K562 (cell line): ENCODE results near the gene XPO1. TPM values are rescaled to one million over a fixed set of nuclear protein-coding genes. Genes with fewer than 3 reads are reported as not detected.

Experiments used
- BRCA1 ChIP-seq, 2 experiments: fragments of 450-650 bp in 1 of 2; sonication (generic) in 1 of 2; formaldehyde crosslinking in 1 of 2; IDR thresholded peaks; 2 replicates each; pipeline versions ENCODE4 v1.5.0 to v1.6.1; 2017 to 2020; ENCODE audit warnings: mild to moderate bottlenecking in 1 of 2, missing genetic modification reagents in 1 of 2
- CTBP1 ChIP-seq: fragments of 450-650 bp; IDR thresholded peaks from 2 replicates; pipeline ENCODE4 v1.6.1; 2016; ENCODE audit warnings: borderline replicate concordance
- ELF2 ChIP-seq: fragments of 250-450 bp; sonication (Bioruptor Pico); IDR thresholded peaks from 2 replicates; pipeline ENCODE4 v1.5.0; 2021; ENCODE audit warnings: mild to moderate bottlenecking
- ETV5 ChIP-seq: sonication (generic); formaldehyde crosslinking; IDR thresholded peaks from 2 replicates; pipeline ENCODE4 v1.4.0; 2020; ENCODE audit warnings: low read depth, mild to moderate bottlenecking, missing genetic modification reagents
- HLTF ChIP-seq: fragments of 450-650 bp; IDR thresholded peaks from 2 replicates; pipeline ENCODE4 v1.6.1; 2016
- NCOA2 ChIP-seq, 2 experiments: fragments of 450-650 bp; IDR thresholded peaks; 2 replicates each; pipeline ENCODE4 v1.6.1; 2018; ENCODE audit warnings: mild to moderate bottlenecking in 2 of 2, moderate library complexity in 1 of 2; ENCODE audit not compliant: partially characterized antibody in 2 of 2
- PHF8 ChIP-seq: fragments of 200-600 bp; sonication (generic); IDR thresholded peaks from 2 replicates; pipeline ENCODE4 v1.6.1; 2012; ENCODE audit warnings: mixed run types, mild to moderate bottlenecking, inconsistent platforms, low read length, moderate library complexity, borderline replicate concordance
- PML ChIP-seq: IDR thresholded peaks from 2 replicates; pipeline ENCODE4 v1.6.1; 2012; ENCODE audit warnings: low read length, inconsistent platforms
- RBM22 ChIP-seq: fragments of 200-400 bp; formaldehyde crosslinking; IDR thresholded peaks from 2 replicates; pipeline ENCODE4 v1.6.1; 2018; ENCODE audit warnings: low read length, low read depth; ENCODE audit not compliant: poor library complexity, severe bottlenecking
- RCOR1 ChIP-seq, 2 experiments: IDR thresholded peaks; 2 replicates each; pipeline ENCODE4 v1.6.1; 2012; ENCODE audit warnings: low read depth in 2 of 2, low read length in 2 of 2, borderline replicate concordance in 1 of 2, improper control_type of control experiment in 1 of 2
- STAG1 ChIP-seq: sonication (generic); formaldehyde crosslinking; IDR thresholded peaks from 2 replicates; pipeline ENCODE4 v1.5.0; 2020; ENCODE audit warnings: missing genetic modification reagents, borderline replicate concordance
- TCF7 ChIP-seq: sonication (generic); IDR thresholded peaks from 2 replicates; pipeline ENCODE4 v1.6.1; 2016; ENCODE audit warnings: antibody characterized with exemption, borderline replicate concordance
- ZC3H8 ChIP-seq: fragments of 450-650 bp; IDR thresholded peaks from 2 replicates; pipeline ENCODE4 v1.6.1; 2017
- ZKSCAN1 ChIP-seq: fragments of 150-350 bp; IDR thresholded peaks from 2 replicates; pipeline ENCODE4 v1.6.1; 2016; ENCODE audit warnings: low read depth, low read length
- ZNF121 ChIP-seq: sonication (generic); formaldehyde crosslinking; conservative IDR thresholded peaks from 2 replicates; pipeline ENCODE4 v1.8.0; 2022; ENCODE audit warnings: missing genetic modification reagents
- ZNF134 ChIP-seq: fragments of 250-450 bp; sonication (Bioruptor Pico); conservative IDR thresholded peaks from 2 replicates; pipeline ENCODE4 v1.4.0; 2020
- ZNF253 ChIP-seq: fragments of 250-450 bp; sonication (Bioruptor Pico); conservative IDR thresholded peaks from 2 replicates; pipeline ENCODE4 v1.6.1; 2021; ENCODE audit warnings: mild to moderate bottlenecking
- ZNF354B ChIP-seq: fragments of 250-450 bp; sonication (Bioruptor Pico); IDR thresholded peaks from 2 replicates; pipeline ENCODE4 v1.4.0; 2020
- ZNF586 ChIP-seq: fragments of 450-650 bp; formaldehyde crosslinking; conservative IDR thresholded peaks from 2 replicates; pipeline ENCODE4 v1.4.0; 2020; ENCODE audit warnings: mild to moderate bottlenecking, moderate library complexity
- polyA plus RNA-seq, 8 experiments: library from polyadenylated mRNA; depleted of rRNA in 4 of 8; stranded (reverse) in 5 of 8; unstranded in 3 of 8; fragments of >200 nt; fragmentation: Nextera tagmentation in 2 of 8; fragmentation: Illumina TruSeq in 1 of 8; extraction: Ambion mirVana in 2 of 8; extraction: Trizol in 1 of 8; gene quantifications; 2 replicates each; pipeline versions ENCODE4 v1.2.1 to v1.2.3, GENCODE V29; 2011 to 2014; ENCODE audit warnings: inconsistent platforms in 1 of 8, missing spikeins in 1 of 8
- total RNA-seq, 7 experiments: library from RNA; depleted of rRNA in 6 of 7; stranded (reverse); fragments of >200 nt in 6 of 7; fragmentation: Illumina TruSeq in 2 of 7; extraction: Trizol in 2 of 7; gene quantifications; 2 replicates each; pipeline versions ENCODE4 v1.2.1 to v1.2.3, GENCODE V29; 2011 to 2021; ENCODE audit warnings: low replicate concordance in 1 of 7
- TF ChIP-seq, protein P1 (sequence below): fragments of 250-450 bp; sonication (Bioruptor Pico); IDR thresholded peaks from 2 replicates; pipeline ENCODE4 v1.4.0; 2020; ENCODE audit warnings: mild to moderate bottlenecking, moderate library complexity, borderline replicate concordance
- TF ChIP-seq, protein P2 (sequence below): sonication (generic); formaldehyde crosslinking; IDR thresholded peaks from 2 replicates; pipeline ENCODE4 v1.9.0; 2022; ENCODE audit warnings: mild to moderate bottlenecking, missing genetic modification reagents
- TF ChIP-seq, protein P3 (sequence below), 2 experiments: fragments of 450-650 bp; IDR thresholded peaks; 2 replicates each; pipeline ENCODE4 v1.6.1; 2016
- TF ChIP-seq, protein P4 (sequence below): fragments of 250-450 bp; sonication (Bioruptor Pico); IDR thresholded peaks from 2 replicates; pipeline ENCODE4 v1.5.0; 2021; ENCODE audit warnings: mild to moderate bottlenecking, moderate library complexity

Gene XPO1
- total and polyA plus RNA-seq, 9 of the 15 experiments (the other 6 are each of a cell fraction or from before 2014, with no cell fraction given) = 86.2 to 307 (median 216) TPM

DNA sequence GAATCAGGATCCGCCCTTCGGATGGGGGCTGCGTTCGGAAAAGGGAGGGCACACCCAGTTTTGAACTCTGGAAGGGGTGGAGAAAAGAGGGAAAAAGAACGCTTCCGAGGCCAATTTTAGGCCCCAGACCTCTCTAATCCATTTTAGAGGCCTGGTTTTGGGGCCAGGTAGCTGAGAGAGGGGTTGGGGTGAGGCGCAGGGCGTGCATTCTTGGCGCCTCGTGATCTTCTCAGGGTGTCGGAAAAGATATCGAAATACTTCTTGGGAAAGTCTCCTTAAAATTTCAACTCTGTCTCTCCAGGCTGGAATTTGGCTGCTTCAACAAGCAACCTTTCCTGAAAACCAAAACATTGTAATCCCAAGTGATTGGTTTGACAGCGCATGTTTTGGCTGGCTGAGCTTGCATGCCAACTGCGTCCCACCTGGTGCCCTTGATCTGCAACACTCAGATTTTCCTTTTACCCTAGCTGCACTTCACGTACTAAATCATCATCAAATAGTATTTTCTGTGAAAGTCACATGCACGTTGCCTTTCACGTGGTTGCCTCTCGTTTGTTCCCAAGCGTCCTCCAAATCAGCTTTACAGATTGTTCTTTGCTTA, 864 bp upstream of the XPO1 start (continued):
- TF ChIP-seq ELF2 (CRISPR knock-in tag) (no peak), ZNF354B (no peak), ZNF134 (no peak), STAG1 (CRISPR knock-in tag) (no peak), CTBP1 (no peak), PML (no peak), PHF8 (peak; percentile 52), ZKSCAN1 (no peak), RBM22 (no peak), RCOR1 (IDR thresholded peaks at IDR 0.05; ENCODE audit: borderline replicate concordance in 1 of 2, low read depth in 2 of 2, low read length in 2 of 2) (no peak), TCF7 (no peak), HLTF (no peak), BRCA1 (IDR thresholded peaks at IDR 0.05) (no peak), BRCA1 (CRISPR knock-in tag; IDR thresholded peaks at IDR 0.05) (no peak), ZC3H8 (no peak), ZNF586 (no peak), NCOA2 (IDR thresholded peaks at IDR 0.05; ENCODE audit: partially characterized antibody in 2 of 2) (no peak), ZNF253 (CRISPR knock-in tag) (no peak), ZNF121 (CRISPR knock-in tag) (no peak), ETV5 (no peak; the same call in 1 of the 2 replicates)
- TF ChIP-seq, protein P1, sequence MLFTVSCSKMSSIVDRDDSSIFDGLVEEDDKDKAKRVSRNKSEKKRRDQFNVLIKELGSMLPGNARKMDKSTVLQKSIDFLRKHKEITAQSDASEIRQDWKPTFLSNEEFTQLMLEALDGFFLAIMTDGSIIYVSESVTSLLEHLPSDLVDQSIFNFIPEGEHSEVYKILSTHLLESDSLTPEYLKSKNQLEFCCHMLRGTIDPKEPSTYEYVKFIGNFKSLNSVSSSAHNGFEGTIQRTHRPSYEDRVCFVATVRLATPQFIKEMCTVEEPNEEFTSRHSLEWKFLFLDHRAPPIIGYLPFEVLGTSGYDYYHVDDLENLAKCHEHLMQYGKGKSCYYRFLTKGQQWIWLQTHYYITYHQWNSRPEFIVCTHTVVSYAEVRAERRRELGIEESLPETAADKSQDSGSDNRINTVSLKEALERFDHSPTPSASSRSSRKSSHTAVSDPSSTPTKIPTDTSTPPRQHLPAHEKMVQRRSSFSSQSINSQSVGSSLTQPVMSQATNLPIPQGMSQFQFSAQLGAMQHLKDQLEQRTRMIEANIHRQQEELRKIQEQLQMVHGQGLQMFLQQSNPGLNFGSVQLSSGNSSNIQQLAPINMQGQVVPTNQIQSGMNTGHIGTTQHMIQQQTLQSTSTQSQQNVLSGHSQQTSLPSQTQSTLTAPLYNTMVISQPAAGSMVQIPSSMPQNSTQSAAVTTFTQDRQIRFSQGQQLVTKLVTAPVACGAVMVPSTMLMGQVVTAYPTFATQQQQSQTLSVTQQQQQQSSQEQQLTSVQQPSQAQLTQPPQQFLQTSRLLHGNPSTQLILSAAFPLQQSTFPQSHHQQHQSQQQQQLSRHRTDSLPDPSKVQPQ = no peak
- TF ChIP-seq, protein P2, sequence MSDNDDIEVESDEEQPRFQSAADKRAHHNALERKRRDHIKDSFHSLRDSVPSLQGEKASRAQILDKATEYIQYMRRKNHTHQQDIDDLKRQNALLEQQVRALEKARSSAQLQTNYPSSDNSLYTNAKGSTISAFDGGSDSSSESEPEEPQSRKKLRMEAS (CRISPR knock-in tag) = peak; percentile 34; the same call in 1 of the 2 replicates
- TF ChIP-seq, protein P3, sequence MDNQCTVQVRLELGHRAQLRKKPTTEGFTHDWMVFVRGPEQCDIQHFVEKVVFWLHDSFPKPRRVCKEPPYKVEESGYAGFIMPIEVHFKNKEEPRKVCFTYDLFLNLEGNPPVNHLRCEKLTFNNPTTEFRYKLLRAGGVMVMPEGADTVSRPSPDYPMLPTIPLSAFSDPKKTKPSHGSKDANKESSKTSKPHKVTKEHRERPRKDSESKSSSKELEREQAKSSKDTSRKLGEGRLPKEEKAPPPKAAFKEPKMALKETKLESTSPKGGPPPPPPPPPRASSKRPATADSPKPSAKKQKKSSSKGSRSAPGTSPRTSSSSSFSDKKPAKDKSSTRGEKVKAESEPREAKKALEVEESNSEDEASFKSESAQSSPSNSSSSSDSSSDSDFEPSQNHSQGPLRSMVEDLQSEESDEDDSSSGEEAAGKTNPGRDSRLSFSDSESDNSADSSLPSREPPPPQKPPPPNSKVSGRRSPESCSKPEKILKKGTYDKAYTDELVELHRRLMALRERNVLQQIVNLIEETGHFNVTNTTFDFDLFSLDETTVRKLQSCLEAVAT (IDR thresholded peaks at IDR 0.05) = no peak; a peak in 1 of 4 replicates
- TF ChIP-seq, protein P4, sequence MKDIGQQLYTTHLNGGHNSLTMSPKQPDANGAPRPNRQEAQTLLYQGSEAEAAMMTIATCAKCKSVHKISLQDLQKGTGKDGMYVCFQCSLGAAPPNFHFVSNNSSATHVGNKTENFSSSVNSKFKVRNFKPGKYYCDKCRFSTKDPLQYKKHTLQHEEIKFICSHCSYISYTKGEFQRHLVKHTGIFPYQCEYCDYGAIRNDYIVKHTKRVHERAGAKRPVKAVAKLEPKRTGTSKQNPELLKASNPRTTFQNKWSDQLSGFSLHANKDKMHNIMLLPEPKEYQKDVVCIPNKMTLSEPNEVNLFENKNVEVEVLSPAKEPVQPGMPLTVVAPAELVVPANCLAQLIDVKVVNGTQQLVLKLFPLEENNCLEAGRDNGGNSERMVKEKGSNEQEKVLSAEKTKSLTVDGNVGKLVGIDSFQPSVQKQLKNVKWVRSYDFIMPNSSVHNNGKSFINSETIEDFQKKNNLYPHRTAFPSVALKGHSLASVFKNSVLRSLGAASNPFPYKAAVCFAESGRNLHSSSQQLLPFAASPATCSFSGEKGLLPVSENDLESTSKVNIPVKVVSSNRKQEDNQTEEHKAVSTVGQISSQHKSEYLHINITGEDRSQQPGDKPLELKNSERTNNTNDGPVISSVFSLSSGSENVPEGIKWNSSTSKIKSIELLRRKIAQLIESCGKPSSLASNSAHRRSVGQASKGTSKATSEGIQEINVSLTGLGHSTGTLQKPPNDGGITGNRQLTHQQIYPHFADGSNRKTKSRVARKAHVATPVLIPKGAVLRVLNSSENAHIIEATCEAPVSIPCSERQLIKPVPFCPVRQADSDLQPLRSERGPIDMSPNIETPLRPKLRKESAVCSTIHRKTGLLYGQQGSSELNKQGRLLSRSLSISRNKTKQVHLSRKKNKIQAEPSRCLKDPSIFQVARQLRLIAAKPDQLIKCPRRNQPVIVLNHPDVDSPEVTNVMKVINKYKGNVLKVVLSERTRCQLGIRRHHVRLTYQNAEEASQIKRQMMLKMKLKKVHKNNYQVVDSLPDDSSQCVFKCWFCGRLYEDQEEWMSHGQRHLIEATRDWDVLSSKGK (CRISPR knock-in tag) = no peak
